ENCODE data around the gene PTK6.

The PTK6 gene

GRCh38 chr20:63556873-63557478 lies 19.8 kb upstream of the PTK6 start:
- no peak for DNase-seq

- no peak for DNase-seq
These were observed 18.6 kb upstream of the PTK6 start for GRCh38 chr20:63555661-63556381.

GRCh38 chr20:63554361-63555278 lies 17.4 kb upstream of the PTK6 start:
- DNase-seq = no peak

GRCh38 chr20:63553933-63554290 lies 16.7 kb upstream of the PTK6 start, which contains the start of gene FNDC11:
TSS of gene FNDC11 (plus strand) at chr20:63554159. CDS start at chr20:63555664, 1,505 bp downstream.
- DNase-seq = peak in 3 of 4 experiments; percentile 23 to 52 (median 35)

- peak; percentile 55 to 72 (median 60) for DNase-seq
These were observed 16.2 kb upstream of the PTK6 start for GRCh38 chr20:63553251-63553932.

- no peak for DNase-seq
These were observed 15.5 kb upstream of the PTK6 start for GRCh38 chr20:63552481-63553249.

GRCh38 chr20:63551068-63551467 lies 13.9 kb upstream of the PTK6 start:
- DNase-seq = no peak

- DNase-seq = no peak
These were observed 12.6 kb upstream of the PTK6 start for GRCh38 chr20:63549679-63550282.

GRCh38 chr20:63549019-63549418 lies 11.8 kb upstream of the PTK6 start:
- no peak for DNase-seq

- DNase-seq = no peak
These were observed 11.4 kb upstream of the PTK6 start for GRCh38 chr20:63548542-63548941.

GRCh38 chr20:63547725-63548480 lies 10.7 kb upstream of the PTK6 start, which contains the start of gene SRMS:
TSS of gene SRMS (minus strand) at chr20:63547749. CDS start at chr20:63547463, 286 bp downstream.
- no peak for DNase-seq

GRCh38 chr20:63546956-63547724 lies 10.0 kb upstream of the PTK6 start:
- no peak for DNase-seq

- no peak for DNase-seq
These were observed 9.2 kb upstream of the PTK6 start for GRCh38 chr20:63546256-63546955.

GRCh38 chr20:63545814-63546213 lies 8.6 kb upstream of the PTK6 start:
- no peak for DNase-seq

GRCh38 chr20:63544958-63545516 lies 7.9 kb upstream of the PTK6 start:
- no peak for DNase-seq

- DNase-seq = no peak
These were observed 7.2 kb upstream of the PTK6 start for GRCh38 chr20:63544241-63544957.

GRCh38 chr20:63543733-63544132 lies 6.6 kb upstream of the PTK6 start:
- DNase-seq = no peak

- DNase-seq = no peak
These were observed 6.0 kb upstream of the PTK6 start for GRCh38 chr20:63543131-63543530.
